Neural cell (in vitro differentiated cells): ENCODE results near the gene SPAG6. TPM values are rescaled to one million over a fixed set of nuclear protein-coding genes. Genes with fewer than 3 reads are reported as not detected.

Experiments used
- H2AFZ ChIP-seq: fragments of 200-600, 300-800 bp; sonication (generic), shearing (Covaris generic); 2 replicates; pipeline ENCODE4 v1.6.0; 2014; ENCODE audit warnings: low read depth, mild to moderate bottlenecking, antibody characterized with exemption, low read length, moderate library complexity
- H3F3A ChIP-seq: fragments of 200-600 bp; shearing (Covaris generic); 2 replicates; pipeline ENCODE4 v1.6.1; 2016; ENCODE audit warnings: mild to moderate bottlenecking, moderate library complexity, mixed read lengths, antibody characterized with exemption, low read length; ENCODE audit not compliant: insufficient read depth, poor library complexity, severe bottlenecking
- H3K27ac ChIP-seq: fragments of 200-600, 300-800 bp; sonication (generic), shearing (Covaris generic); 2 replicates; pipeline ENCODE4 v1.5.1; 2014; ENCODE audit warnings: mild to moderate bottlenecking, low read length, moderate library complexity
- H3K27me3 ChIP-seq: fragments of 300-800, 200-600 bp; sonication (generic), shearing (Covaris generic); 2 replicates; pipeline ENCODE4 v1.6.0; 2014; ENCODE audit warnings: mild to moderate bottlenecking, low read depth, low read length, moderate library complexity; ENCODE audit not compliant: insufficient read depth
- H3K36me3 ChIP-seq: fragments of 300-800, 200-600 bp; sonication (generic), shearing (Covaris generic); 2 replicates; pipeline ENCODE4 v1.5.1; 2014; ENCODE audit warnings: mild to moderate bottlenecking, antibody characterized with exemption, low read length, moderate library complexity; ENCODE audit not compliant: insufficient read depth
- H3K4me2 ChIP-seq: fragments of 300-800, 200-600 bp; sonication (generic), shearing (Covaris generic); 2 replicates; pipeline ENCODE4 v1.6.0; 2014; ENCODE audit warnings: mild to moderate bottlenecking, low read length
- H3K4me3 ChIP-seq: fragments of 300-800, 200-600 bp; sonication (generic), shearing (Covaris generic); 2 replicates; pipeline ENCODE4 v1.5.1; 2014; ENCODE audit warnings: mild to moderate bottlenecking, low read length, moderate library complexity
- H3K79me2 ChIP-seq: fragments of 200-600 bp; shearing (Covaris generic); replicated peaks from 2 replicates; pipeline ENCODE4 v1.6.0; 2014; ENCODE audit warnings: mild to moderate bottlenecking, low read length, moderate library complexity; ENCODE audit not compliant: insufficient read depth
- H3K9ac ChIP-seq: fragments of 300-800, 200-600 bp; sonication (generic), shearing (Covaris generic); 2 replicates; pipeline ENCODE4 v1.6.1; 2016; ENCODE audit warnings: mild to moderate bottlenecking, low read length, mixed read lengths
- H3K9me2 ChIP-seq: fragments of 200-600 bp; shearing (Covaris generic); 2 replicates; pipeline ENCODE4 v1.6.1; 2016; ENCODE audit warnings: mild to moderate bottlenecking, low read length, mixed read lengths; ENCODE audit not compliant: insufficient read depth
- H3K9me3 ChIP-seq: fragments of 200-600, 300-800 bp; sonication (generic), shearing (Covaris generic); 2 replicates; pipeline ENCODE4 v1.6.1; 2016; ENCODE audit warnings: mild to moderate bottlenecking, mixed run types, low read length, moderate library complexity, mixed read lengths
- H4K20me1 ChIP-seq: fragments of 200-600 bp; shearing (Covaris generic); 2 replicates; pipeline ENCODE4 v1.6.1; 2016; ENCODE audit warnings: mild to moderate bottlenecking, mixed run types; ENCODE audit not compliant: insufficient read depth
- CTCF ChIP-seq: fragments of 450-650 bp; IDR thresholded peaks from 2 replicates; pipeline ENCODE4 v1.5.1; 2014; ENCODE audit warnings: antibody characterized with exemption, mild to moderate bottlenecking, moderate library complexity; ENCODE audit not compliant: poor library complexity, severe bottlenecking
- EP300 ChIP-seq: fragments of 450-650 bp; conservative IDR thresholded peaks from 2 replicates; pipeline ENCODE4 v1.6.1; 2014; ENCODE audit warnings: antibody characterized with exemption, mild to moderate bottlenecking, moderate library complexity; ENCODE audit not compliant: poor library complexity, severe bottlenecking
- EZH2 ChIP-seq: fragments of 200-600, 300-800 bp; shearing (Covaris generic), sonication (generic); IDR thresholded peaks from 2 replicates; pipeline ENCODE4 v1.6.1; 2014; ENCODE audit warnings: antibody characterized with exemption, low read length, borderline replicate concordance, mild to moderate bottlenecking; ENCODE audit not compliant: insufficient read depth, poor library complexity, severe bottlenecking
- MXI1 ChIP-seq: fragments of 450-650 bp; conservative IDR thresholded peaks from 2 replicates; pipeline ENCODE4 v1.6.1; 2014; ENCODE audit warnings: antibody characterized with exemption, mild to moderate bottlenecking; ENCODE audit not compliant: poor library complexity, severe bottlenecking
- POLR2AphosphoS5 ChIP-seq: IDR thresholded peaks from 2 replicates; pipeline ENCODE4 v1.6.1; 2012
- RAD21 ChIP-seq: fragments of 450-650 bp; conservative IDR thresholded peaks from 2 replicates; pipeline ENCODE4 v1.6.1; 2014; ENCODE audit warnings: antibody characterized with exemption, mild to moderate bottlenecking, moderate library complexity
- REST ChIP-seq: IDR thresholded peaks from 2 replicates; pipeline ENCODE4 v1.6.1; 2012; ENCODE audit warnings: borderline replicate concordance
- SMC3 ChIP-seq: fragments of 450-650 bp; conservative IDR thresholded peaks from 2 replicates; pipeline ENCODE4 v1.6.1; 2014; ENCODE audit warnings: antibody characterized with exemption, mild to moderate bottlenecking, moderate library complexity; ENCODE audit not compliant: poor library complexity
- TAF1 ChIP-seq: IDR thresholded peaks from 2 replicates; pipeline ENCODE4 v1.6.1; 2012; ENCODE audit warnings: low read depth
- polyA plus RNA-seq: library from polyadenylated mRNA; depleted of rRNA; stranded (reverse); fragments of >200 nt; gene quantifications from 2 replicates; pipeline ENCODE4 v1.2.3, GENCODE V29; 2014

The SPAG6 gene
- polyA plus RNA-seq, 1 donor from 2014 or later, result 0.36 TPM

GRCh38 chr10:22338185-22338900, 7.0 kb upstream of the SPAG6 start:
- H3K9me2 ChIP-seq, result no peaks in the 10 kb centered on the region
- H3K27me3 ChIP-seq, result peaks cover 100% of the 10 kb centered on the region
- H3K79me2 ChIP-seq, result no peaks in the 10 kb centered on the region
- H3K4me2 ChIP-seq, result no peak overlapping the region
- H4K20me1 ChIP-seq, result no peaks in the 10 kb centered on the region
- H3K27ac ChIP-seq, result no peak overlapping the region
- H3K9ac ChIP-seq, result no peak overlapping the region
- H3K36me3 ChIP-seq, result no peaks in the 10 kb centered on the region
- no peak overlapping the region for H2AFZ ChIP-seq
- H3K9me3 ChIP-seq, result peaks cover 13% of the 10 kb centered on the region
- TF ChIP-seq SMC3 (no peak), POLR2AphosphoS5 (peak; percentile 2)
- H3F3A ChIP-seq, result peaks cover 6% of the 10 kb centered on the region
- H3K4me3 ChIP-seq, result no peak overlapping the region

- TF ChIP-seq CTCF (no peak), RAD21 (no peak), EP300 (no peak), REST (no peak), EZH2 (no peak), POLR2AphosphoS5 (no peak), MXI1 (no peak), SMC3 (no peak), TAF1 (no peak)
- H4K20me1 ChIP-seq, result no peaks in the 10 kb centered on the region
- H3K4me2 ChIP-seq, result no peak overlapping the region
- no peaks in the 10 kb centered on the region for H3K79me2 ChIP-seq
- H3K9ac ChIP-seq, result no peak overlapping the region
- H3K9me3 ChIP-seq, result peaks cover 7% of the 10 kb centered on the region
- H3K27ac ChIP-seq, result no peak overlapping the region
- H3K9me2 ChIP-seq, result no peaks in the 10 kb centered on the region
- no peak overlapping the region for H3K4me3 ChIP-seq
- H3K36me3 ChIP-seq, result no peaks in the 10 kb centered on the region
- H2AFZ ChIP-seq, result no peak overlapping the region
- H3F3A ChIP-seq, result peaks cover 6% of the 10 kb centered on the region
- peaks cover 100% of the 10 kb centered on the region for H3K27me3 ChIP-seq
Measured at GRCh38 chr10:22338931-22339330, 6.4 kb upstream of the SPAG6 start.
